Ecto neural progenitor cell (in vitro differentiated cells): ENCODE data around the gene DNAJC25.
A peak's percentile ranks its signal among the peaks of the same experiment; 100 is the strongest.
"Not testable (repeated sequence)": the region's sequence is repeated elsewhere in the genome, so short reads cannot be mapped to it uniquely, and the experiment has no call there.

Experiments
- DNase-seq: peaks from one replicate; pipeline ENCODE4 v3.0.0-alpha.2; 2018; ENCODE audit warnings: low spot score

DNAJC25 gene

GRCh38 chr9:111663301-111663823, 32.2 kb downstream of the DNAJC25 start:
- DNase-seq, result peak; percentile 50

GRCh38 chr9:111668026-111668573, 37.0 kb downstream of the DNAJC25 start:
- no peak for DNase-seq

- not testable (repeated sequence) for DNase-seq
These were observed 37.5 kb downstream of the DNAJC25 start for GRCh38 chr9:111668601-111669000.

- no peak for DNase-seq
These were observed 43.2 kb downstream of the DNAJC25 start for GRCh38 chr9:111674319-111674718.

GRCh38 chr9:111676116-111676515, 45.0 kb downstream of the DNAJC25 start:
- no peak for DNase-seq

- no peak for DNase-seq
These were observed 47.2 kb downstream of the DNAJC25 start for GRCh38 chr9:111678293-111678692.

GRCh38 chr9:111679199-111679598, 48.1 kb downstream of the DNAJC25 start:
- no peak for DNase-seq

- DNase-seq, result no peak
These were observed 52.3 kb downstream of the DNAJC25 start for GRCh38 chr9:111683392-111683791.

- no peak for DNase-seq
These were observed 60.7 kb downstream of the DNAJC25 start for GRCh38 chr9:111691672-111692329.

GRCh38 chr9:111696796-111697195, 65.7 kb downstream of the DNAJC25 start:
- DNase-seq, result no peak

- DNase-seq, result no peak
These were observed 69.6 kb downstream of the DNAJC25 start for GRCh38 chr9:111700776-111701175.
